Fibroblast of skin of scalp (primary cell): ENCODE data around the gene HEXD.

ENCODE experiments used
- DNase-seq: peaks from one replicate; pipeline ENCODE4 v3.0.0-alpha.2; 2013

Gene HEXD

DNA sequence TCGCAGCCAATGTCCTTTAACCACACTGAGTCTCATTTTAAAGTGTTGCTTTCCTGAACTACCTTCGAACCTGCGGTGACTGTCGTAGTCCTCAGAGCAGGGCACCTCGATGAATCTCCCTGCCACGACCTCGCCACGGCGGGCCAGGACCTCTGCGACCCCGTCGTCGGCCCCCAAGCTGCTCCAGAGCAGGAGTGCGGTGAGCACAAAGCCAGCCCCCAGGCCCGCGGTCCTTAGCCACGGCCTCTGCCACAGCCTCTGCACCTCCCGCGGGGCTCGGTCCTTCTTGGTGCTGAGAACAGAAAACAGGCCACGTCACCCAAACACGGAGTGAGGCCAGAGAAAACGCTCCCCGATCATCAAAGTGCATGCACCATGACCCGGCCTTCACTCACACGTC is 2.8 kb upstream of the HEXD start:
- no peak for DNase-seq

DNA sequence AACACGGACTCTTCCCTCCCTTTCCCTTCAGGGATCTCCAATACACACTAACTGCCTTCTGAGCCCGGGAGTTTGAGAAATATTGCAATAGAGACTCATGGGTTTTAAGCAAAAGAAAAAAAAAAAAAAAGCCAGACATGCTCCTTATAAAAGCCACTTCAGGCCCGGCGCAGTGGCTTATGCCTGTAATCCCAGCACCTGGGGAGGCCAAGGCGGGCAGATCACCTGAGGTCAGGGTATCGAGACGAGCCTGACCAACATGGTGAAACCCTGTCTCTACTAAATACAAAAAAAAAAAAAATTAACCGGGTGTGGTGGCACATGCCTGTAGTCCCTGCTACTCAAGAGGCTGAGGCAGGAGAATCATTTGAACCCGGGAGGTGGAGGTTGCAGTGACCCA is 2.4 kb upstream of the HEXD start:
- no peak for DNase-seq

DNA sequence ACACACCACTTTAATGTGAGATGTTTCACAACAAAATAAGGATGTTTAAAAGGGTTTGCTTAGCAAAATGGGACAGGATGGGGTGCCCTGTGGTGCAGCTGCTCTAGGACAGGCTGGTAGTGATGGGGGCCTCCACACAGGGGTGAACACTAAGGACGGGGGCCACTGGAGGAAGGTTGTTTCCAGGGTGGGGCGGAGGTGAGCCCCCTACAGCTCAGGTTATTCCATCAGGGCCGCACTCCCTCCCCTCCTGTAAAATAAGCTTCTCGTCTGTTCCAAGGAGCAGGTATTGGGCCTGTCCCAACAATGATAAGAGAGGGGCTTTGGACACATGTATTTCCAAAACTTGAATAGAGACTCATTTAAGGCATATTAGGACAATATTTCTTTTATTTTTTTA is 1.9 kb upstream of the HEXD start:
- DNase-seq = no peak

DNA sequence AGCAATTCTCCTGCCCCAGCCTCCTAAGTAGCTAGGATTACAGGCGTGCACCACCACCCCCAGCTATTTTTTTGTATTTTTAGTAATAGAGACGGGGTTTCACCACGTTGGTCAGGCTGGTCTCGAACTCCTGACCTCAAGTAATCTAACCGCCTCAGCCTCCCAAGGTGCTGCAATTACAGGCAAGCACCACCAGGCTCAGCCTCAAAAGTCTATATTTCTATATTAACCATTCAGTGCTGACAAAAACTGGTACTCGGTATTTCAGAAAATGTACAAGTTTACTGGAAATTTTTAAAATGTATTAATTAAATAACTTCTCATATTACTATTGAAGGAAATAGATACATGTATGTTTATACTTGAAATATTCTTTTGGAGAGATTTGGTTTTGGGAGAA is 1.4 kb upstream of the HEXD start:
- DNase-seq = no peak

DNA sequence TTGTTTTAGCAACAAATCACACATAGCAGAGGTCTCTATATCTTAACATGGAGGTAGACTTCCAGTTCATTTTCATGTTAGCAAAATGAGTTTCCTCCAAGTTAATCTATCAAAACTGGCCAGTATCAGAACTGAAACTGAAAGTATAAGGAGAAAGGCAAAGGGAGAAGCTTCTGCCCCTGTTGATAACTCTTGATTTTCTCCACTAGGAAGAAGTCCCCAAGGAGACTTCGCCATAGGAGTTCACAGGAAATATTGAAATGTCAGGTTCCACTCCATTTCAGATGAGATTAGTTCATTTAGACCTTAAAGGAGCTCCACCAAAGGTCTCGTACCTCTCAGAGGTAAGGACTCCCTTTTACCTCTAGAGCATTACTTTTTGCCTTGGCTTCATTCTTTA is 1.4 kb downstream of the HEXD start:
- DNase-seq = no peak

DNA sequence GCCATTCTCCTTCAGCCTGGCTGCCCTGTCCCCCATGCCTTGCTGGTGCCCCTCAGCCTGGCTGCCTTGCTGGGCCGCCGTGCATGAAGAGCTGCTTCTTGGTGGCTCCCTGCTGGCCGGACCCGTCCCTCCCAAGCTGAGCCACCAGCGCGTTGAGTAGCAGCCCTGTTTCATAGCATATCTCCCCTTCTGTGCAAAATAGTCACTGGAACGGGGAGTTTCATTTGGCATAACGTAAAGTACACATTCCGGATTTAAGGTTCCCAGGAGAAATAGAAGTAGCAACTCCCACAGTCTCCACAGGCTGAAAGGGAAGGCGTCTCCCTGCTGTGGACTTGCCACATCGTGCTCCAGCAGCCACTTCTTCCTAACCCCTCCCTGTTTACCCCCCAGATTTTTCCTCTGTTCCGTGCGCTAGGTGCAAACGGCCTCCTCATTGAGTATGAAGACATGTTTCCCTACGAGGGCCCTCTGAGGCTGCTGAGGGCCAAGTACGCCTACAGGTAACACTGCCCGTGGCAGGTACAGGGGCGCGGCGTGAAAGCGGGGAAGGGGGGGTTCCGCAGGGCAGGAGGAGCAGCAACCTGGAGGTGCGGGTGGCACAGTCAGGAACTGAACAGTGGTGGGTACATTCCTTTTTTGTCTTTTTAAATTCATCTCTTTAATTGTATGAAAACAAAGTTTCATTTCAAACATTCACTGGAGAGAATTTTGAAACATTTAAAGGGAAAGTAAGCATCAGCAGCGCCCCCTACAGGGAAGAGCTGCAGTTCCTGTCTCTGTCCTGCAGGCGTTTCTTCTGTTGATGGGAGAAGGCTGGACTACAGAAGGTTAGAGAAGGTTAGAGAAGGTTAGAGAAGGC is 6.1 kb downstream of the HEXD start:
- DNase-seq = peak; percentile 43

DNA sequence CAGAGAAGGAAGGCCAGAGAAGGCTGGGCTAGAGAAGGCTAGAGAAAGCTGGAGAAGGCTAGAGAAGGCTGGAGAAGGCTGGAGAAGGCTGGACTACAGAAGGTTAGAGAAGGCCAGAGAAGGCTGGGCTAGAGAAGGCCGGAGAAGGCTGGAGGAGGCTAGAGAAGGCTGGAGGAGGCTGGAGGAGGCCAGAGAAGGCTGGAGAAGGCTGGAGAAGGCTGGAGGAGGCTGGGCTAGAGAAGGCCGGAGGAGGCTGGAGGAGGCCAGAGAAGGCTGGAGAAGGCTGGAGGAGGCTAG is 6.7 kb downstream of the HEXD start:
- no peak for DNase-seq

DNA sequence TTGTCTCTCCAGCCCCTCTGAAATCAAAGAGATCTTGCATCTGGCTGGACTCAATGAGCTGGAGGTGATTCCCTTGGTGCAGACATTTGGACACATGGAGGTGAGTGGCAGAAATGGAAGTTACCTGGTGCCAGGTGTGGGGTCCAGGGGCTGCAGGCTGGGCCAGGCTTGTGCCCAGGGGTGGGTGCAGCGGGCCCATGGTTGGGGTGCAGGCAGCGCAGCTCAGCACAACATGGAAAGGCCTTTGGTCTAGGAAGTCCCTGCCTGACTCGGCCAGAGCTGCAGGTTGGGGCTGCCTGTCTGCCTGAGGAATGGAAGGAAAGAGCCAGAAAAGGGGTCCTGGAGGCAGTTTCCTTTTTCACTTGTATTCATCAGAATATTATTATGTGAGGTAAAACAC is 10.4 kb downstream of the HEXD start:
- DNase-seq = no peak

DNA sequence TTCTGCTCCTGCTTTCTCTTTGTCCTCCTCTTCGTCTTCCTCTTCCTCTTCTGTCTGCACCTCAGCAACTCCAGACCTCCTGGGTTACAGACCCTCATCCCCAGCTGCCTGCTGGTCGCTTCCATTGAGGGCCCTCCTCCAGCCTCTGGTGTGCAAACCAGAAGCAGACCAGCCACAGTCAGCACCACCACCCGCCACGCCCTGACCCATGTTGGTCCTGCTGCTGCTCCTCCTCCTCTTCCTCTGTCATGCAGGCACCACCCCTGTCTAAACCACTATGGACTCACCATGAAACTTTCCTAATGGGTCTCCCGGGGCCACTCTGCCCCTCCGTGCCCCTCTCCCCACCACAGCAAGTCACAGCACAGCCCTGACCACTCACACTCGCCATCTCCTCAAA is 11.7 kb downstream of the HEXD start:
- DNase-seq = no peak

DNA sequence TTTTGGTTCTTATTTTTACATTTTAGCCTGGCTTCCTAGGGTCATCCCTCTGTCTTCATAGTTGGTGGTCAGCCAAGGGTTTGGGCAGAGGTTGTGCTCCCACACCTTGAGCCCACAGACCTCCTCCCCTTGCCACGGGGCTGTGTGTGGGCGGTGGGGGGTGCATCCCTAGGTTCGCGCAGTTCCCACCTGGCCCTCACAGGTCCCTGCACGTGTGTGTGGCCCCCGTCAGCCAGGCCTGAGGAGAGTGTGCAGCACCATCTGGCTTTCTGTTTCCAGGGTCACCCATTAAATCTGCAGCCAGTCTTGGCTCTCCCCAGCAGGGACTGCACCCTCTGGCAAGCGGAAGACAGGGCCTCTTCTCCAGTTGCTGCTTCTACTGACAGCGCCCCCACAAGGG is 13.9 kb downstream of the HEXD start:
- DNase-seq = no peak

DNA sequence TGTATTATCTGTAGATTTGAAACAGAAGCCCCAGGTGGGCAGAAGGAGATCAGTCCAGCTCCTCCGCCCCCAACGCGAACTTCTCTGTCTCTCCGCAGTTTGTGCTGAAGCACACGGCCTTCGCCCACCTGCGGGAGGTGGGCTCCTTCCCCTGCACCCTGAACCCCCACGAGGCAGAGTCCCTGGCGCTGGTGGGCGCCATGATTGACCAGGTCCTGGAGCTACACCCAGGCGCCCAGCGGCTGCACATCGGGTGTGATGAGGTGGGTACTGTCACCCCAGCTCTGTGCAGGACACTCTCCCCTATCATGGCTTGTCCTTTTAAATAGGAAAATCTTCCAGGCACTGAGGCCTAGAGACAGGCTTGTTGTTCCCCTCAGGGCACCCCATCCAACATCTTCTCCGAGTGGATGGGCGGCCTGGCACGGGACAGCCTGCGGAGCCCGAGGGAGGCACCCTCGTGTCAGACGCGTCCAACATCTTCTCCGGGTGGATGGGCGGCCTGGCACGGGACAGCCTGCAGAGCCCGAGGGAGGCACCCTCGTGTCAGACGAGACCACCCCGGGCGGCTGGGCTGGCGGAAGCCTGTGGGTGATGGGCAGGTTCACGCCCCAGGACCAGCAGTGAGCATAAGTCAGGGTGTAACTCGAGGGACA is 15.5 kb downstream of the HEXD start:
- DNase-seq = no peak

DNA sequence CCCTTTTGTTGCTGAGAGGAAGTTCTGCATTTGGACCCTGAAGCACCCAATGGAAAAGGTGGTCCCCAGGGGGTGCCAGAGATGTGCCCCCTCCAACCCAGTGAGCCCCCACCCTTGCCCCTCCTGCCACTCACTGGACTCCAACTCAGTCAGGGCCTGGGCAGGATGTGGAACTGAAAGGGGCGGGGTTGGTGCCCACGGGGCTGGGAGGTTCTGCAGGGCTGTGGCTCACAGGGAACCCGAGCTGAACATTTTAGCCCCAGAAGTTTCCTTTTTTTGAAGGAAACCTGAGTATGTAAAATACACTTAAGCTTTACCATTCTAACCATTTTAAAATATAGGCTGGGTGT is 16.0 kb downstream of the HEXD start:
- DNase-seq = no peak

DNA sequence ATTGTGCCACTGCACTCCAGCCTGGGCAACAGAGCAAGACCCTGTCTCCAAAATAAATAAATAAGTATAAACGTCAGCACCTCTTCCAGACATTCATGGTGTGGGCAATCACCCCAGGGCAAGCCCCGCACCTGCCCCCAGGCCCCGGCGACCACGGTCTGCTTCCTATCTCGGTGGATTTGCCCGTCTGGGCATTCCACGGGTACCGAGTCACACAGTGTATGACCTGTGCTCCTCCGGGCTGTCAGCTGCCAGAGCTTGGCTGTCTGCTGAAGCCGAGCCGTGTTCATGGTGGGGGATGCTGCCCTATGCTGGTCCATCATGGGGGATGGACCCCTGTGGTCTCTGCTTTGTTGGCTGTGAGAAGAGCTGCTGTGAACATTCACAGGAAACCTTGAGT is 17.0 kb downstream of the HEXD start:
- peak; percentile 8 for DNase-seq

DNA sequence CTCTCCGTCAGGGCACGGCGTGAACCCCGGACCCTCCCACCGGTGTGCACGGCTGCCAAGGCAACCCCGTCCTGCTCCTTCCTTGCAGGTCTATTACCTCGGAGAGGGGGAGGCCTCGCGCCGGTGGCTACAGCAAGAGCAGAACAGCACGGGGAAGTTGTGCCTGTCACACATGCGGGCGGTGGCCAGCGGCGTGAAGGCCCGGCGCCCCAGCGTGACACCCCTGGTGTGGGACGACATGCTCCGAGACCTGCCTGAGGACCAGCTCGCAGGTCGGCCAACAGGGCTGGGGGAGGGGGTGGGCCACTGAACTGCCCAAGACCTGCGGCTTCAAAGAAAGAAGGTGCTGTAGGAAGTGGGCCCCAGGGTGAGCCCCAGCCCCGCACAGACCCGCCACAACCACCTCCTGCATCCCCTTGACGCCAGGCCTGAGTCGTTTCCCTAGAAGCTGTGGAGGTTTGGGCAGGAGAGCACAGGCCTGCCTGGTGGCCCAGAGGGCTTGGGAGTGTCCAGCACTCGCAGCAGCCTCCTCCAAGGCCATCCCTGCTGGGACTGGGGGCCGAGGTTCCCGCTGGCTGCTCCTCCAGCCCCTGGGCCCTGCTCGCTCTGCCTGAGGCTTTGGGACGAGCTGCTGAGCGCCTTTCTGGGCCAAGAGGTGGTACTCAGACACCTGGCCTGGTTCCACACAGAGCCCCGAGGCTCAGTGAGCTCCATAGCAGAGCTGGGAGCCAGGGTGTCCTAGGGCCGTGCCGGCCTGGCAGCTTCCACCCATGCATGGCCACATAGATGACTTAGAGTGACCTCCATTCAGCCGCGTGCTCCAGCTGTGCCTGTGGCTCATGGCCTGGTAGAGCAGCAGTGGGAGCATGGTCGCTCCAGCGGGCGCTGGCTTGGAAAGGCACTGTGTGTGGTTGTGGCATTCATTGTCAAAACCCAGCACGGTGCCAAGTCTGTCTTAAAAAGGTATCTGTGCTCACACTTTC is 17.7 kb downstream of the HEXD start:
- DNase-seq = no peak

DNA sequence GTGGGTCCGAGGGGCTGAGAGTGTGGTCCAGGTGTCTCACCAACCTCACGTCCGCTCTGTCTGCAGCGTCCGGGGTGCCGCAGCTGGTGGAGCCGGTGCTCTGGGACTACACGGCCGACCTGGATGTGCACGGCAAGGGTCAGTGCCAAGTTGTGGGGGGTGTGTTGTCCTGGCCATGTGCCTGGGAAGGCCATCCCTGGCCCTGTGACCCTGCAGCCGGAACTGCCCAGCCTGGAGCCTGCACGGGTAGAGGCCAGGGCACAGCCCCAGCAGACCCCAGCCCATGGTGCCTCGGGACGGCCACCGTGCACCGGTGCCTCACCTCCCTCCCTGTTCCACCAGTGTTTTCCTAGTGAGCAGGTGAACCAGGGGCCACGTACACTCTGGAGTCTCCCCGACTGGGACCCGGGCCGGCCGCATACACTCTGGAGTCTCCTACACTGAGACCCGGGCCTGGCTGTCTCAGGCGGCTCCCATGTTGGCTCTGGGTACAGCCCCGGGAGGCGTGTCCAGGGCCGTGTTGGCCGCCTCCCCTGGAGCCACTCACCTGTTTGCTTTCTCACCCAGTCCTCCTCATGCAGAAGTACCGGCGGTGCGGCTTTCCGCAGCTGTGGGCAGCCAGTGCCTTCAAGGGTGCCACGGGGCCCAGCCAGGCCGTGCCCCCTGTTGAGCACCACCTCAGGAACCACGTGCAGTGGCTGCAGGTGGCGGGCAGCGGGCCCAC is 18.6 kb downstream of the HEXD start:
- DNase-seq = no peak

DNA sequence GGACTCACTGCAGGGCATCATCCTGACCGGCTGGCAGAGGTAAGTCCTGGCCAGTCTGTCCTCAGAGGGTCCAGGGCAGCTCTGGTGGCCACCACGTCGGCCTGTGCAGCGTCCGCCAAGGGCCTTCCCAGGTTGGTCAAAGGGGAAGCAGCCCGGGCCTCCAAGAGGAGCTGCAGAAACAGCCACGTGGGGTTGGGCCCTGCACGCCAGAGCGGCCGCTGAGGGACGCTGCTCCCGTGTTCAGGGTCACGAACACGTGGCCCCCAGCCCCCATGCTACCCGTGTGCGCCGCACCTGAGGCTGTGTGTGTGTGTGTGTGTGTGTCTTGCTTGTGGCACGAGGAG is 19.1 kb downstream of the HEXD start:
- DNase-seq = no peak

DNA sequence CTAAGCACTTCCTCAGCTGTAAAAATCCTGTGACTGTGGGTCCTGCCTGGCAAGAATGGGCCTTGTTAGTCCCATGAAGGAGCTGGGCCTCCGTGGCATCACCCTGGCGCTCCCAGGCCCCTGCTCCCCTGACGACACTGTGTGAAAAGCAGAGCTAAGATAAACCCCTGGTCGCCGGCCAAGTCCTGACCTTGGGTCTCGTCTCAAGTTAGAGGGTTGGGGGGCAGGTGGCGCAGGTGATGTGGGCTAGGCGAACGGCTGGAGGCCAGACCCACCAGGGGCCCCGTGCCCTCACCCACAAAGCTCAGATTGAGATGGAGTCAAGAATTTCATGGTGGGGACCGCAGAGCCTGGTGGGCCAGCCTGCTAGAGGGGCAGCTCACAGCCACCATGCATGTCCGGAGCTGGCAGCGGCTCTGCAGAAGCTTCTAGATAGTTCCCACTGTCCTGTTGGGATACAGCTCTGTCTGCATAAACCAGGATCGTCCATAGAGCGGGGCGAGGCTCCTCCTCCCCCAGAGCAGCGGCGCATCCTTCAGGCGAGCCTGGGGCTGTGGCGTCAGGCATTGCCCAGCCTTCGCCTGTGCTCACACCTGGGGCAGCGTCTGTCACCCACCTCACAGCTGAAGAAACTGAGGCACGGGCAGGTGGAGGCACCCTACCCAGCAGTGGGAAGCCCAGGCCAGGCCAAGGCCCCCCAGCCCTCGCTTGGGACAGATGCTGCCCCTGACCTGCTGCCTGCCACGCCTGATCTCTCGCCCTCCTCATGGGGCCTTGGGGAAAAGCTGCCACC is 20.4 kb downstream of the HEXD start:
- DNase-seq = no peak

DNA sequence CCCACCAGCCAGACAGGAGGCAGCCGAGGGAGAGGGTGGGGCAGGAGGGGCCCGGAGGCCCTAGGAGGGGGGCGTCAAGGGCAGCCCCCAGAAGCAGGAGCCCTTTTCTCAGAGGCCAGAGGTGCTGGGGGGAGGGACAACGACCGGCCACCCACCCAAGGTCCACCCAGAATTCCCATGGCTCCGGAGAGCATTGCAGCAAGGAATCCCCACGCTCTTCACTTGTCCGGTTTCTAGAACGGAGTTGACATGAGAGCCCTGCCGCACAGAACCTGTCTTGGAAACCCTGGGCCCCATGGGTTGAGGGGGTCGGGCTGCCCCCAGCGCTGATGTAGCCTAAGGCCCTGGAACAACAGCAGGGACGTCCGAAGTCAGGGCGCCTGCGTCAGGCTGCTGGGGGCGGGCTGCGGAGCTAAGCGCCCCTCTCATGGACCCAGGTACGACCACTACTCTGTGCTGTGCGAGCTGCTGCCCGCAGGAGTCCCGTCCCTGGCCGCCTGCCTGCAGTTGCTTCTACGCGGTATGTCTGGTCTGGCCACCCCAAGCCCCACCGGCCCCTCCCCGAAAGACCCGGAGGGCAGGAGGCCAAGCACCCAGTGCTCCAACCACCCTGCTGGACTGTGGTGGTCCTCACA is 21.2 kb downstream of the HEXD start:
- DNase-seq = no peak

DNA sequence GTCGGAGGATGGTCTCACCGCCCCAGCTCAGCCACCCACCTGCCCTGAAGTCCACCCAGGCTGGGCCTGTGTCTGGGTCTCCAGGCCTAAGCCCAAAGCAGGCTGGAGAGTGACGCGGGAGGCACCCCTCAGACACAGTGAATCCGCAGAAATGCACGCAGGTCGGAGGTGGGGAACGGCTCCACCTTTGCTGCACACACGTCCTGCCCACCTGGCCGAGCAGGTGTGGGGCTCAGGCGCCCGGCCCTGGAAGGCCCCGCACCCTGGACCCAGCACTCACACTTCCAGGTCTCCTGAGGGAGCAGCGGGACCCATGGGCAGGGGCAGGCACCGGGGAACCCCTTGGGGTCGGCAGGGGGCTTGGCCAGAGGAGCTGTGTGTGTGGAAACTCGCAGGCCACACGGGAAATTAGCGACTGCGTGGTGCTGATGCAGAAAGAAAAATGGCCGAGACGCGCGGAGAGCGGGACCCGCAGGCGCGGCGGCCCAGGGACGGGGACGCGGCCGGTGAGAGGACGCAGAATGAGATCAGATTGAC is 21.8 kb downstream of the HEXD start:
- DNase-seq = no peak

DNA sequence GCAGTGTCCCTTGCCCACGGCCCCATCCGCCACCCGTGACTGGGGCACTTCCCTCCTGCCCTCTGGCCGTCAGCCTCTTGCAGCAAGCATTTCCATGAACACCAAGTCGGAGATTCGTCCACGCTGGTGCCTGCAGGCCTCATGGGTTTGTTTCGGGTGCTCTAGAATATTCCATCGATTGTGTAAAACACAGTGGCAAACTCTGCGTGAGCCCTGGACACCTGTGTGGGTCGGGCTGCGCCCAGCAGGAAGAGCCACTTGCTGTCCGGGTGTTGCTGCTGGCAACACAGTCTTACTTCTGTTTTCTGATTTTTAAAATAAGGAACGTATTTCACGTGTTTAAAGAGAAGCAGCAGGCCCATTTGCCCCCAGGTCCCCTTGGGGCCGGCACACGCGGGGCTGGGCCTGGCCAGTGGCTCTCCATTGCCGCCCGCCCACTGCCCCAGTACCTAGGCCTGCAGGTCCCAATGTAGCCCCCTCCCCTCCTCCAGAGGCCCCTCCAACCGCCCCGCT is 22.4 kb downstream of the HEXD start:
- no peak for DNase-seq

DNA sequence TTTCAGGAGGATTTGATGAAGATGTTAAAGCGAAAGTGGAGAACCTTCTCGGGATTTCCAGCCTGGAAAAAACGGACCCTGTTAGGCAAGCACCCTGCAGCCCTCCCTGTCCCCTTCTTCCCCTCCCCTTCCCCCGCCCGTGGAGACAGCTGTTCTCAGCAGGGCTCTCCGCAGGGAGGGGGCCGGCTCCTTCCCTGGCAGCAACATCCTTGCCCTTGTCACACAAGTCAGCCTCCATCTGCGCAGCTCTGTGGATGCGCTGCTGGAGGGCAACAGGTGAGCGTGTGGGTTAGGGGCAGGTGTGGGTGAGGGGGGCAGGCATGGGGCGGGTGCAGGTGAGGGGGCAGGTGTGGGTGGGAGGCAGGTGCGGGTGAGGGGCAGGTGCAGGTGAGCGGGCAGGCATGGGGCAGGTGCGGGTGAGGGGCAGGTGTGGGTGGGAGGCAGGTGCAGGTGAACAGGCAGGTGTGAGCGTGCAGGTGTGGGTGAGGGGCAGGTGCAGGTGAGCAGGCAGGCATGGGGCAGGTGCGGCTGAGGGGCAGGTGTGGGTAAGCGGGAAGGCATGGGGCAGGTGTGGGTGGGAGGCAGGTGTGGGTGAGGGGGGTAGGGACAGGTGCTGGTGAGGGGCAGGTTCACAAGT is 23.0 kb downstream of the HEXD start:
- DNase-seq = peak; percentile 25
